Measurements from ENCODE around the gene TCEA3.

- TF ChIP-seq REST (IDR thresholded peaks at IDR 0.05; ENCODE audit: insufficient replicate concordance, low read depth) = no peak
- TF ChIP-seq CTCF (IDR thresholded peaks at IDR 0.05; ENCODE audit: insufficient read depth, low read length) = no peak
- TF ChIP-seq GABPA (IDR thresholded peaks at IDR 0.05; ENCODE audit: low read depth) = no peak
Observed at GRCh38 chr1:23448846-23449245, 24.3 kb upstream of the TCEA3 start.

All from HL-60 (cell line).